HG02943 (cell line): ENCODE results near the gene HEXD.
"Not testable (repeated sequence)": the region's sequence is repeated elsewhere in the genome, so short reads cannot be mapped to it uniquely, and the experiment has no call there.

Experiments used
- ATAC-seq: cut with Tn5 transposase; IDR thresholded peaks from one replicate; pipeline ENCODE4 v1.9.1; 2021; ENCODE audit warnings: mild to moderate bottlenecking, low read depth, moderate library complexity; ENCODE audit not compliant: unreplicated experiment

HEXD gene

GRCh38 chr17:82382220-82382932 lies 35.8 kb upstream of the HEXD start:
- not testable (repeated sequence) for ATAC-seq

- ATAC-seq = no peak
Observed at GRCh38 chr17:82382933-82383255, 35.3 kb upstream of the HEXD start.

DNA sequence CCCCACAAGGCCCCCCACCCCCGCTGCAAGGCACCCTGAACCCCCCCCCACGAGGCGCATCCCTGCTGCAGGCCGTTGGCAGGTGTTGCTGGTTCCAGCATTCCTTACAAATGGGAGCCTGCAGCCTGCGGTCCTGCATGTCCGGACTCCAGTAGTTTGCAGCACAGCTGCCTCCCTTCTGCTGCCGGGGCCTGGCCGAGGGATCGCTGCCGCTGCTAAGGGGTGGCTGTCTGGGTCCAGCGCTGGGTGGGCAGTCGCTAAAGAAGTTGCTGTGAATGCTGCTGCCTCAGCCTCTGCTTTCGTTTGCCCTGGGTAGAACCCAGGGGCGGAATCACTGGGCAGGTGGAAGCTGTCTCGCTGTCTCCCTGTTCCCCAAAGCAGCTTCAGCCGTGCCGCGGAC lies 34.7 kb upstream of the HEXD start:
- ATAC-seq = no peak

DNA sequence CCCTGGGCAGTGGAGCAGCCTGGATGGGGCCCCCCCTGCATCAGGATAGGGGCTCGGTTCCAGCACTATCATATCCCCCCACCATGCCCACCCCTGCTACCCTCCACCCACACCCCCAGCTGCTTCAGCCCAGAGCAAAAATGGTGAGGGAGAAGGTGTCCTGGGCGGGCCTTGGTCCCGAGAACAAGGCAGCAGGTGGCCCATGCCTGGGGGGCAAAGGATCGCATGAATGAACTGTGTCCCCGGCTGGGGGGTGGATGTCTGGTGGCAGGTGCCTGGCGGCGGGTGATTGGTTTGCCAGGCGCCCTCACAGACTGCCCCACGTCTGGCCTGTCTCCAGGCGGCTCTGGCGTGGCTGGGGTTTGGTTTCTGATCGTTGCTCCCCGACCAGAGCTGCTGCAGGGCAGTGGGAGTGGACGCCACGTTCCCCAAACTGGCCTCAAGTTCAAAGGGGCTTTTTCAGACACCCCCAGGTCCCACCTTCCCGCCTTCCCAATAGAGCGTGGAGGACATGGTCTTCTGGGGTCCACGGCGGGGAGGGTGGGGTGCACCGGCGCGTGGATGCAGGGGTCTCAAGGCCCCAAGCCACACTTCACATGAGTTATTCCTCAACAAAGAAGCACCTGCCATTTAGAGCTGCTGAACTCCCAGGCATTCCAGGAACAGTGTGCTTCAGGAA lies 34.0 kb upstream of the HEXD start:
- ATAC-seq = no peak

GRCh38 chr17:82384730-82385481 lies 33.2 kb upstream of the HEXD start:
- no peak for ATAC-seq

GRCh38 chr17:82385559-82386254 lies 32.4 kb upstream of the HEXD start:
- no peak for ATAC-seq

- no peak for ATAC-seq
Observed at GRCh38 chr17:82386255-82386831, 31.8 kb upstream of the HEXD start.

GRCh38 chr17:82386881-82387704 lies 31.1 kb upstream of the HEXD start:
- ATAC-seq = no peak

DNA sequence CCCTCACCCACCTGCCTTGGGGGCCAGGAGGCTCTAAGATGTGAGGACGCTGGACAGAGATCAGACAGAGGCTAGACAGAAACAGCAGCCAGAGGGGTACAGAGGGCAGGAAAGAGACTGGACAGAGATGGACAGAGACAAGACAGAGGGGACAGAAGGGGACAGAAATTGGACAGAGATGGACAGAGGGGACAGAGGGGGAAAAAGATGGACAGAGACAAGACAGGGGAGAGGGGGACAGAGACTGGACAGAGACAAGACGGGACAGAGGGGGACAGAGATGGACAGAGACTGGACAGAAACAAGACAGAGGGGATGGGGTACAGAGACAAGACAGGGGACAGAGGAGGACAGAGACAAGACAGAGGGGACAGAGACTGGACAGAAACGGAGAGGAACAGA lies 30.4 kb upstream of the HEXD start:
- no peak for ATAC-seq

GRCh38 chr17:82388223-82388921 lies 29.8 kb upstream of the HEXD start:
- no peak for ATAC-seq

- no peak for ATAC-seq
Observed at GRCh38 chr17:82388922-82389283, 29.2 kb upstream of the HEXD start.

DNA sequence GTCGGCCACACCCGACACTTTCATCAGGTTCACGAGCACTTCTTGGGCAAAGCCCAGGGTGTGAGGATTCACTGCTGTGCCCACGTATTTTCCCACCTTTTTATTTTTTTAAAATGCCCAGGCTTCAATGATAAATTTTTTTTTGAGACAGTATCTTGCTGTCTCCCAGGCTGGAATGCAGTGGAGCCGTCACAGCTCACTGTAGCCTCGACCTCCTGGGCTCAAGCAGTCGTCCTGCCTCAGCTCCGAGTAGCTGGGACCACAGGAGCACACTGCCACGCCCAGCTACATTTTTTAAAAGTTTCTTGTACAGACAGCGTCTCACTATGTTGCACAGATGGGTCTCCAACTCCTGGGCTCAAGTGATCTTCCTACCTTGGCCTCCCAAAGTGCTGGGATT lies 28.8 kb upstream of the HEXD start:
- no peak for ATAC-seq

DNA sequence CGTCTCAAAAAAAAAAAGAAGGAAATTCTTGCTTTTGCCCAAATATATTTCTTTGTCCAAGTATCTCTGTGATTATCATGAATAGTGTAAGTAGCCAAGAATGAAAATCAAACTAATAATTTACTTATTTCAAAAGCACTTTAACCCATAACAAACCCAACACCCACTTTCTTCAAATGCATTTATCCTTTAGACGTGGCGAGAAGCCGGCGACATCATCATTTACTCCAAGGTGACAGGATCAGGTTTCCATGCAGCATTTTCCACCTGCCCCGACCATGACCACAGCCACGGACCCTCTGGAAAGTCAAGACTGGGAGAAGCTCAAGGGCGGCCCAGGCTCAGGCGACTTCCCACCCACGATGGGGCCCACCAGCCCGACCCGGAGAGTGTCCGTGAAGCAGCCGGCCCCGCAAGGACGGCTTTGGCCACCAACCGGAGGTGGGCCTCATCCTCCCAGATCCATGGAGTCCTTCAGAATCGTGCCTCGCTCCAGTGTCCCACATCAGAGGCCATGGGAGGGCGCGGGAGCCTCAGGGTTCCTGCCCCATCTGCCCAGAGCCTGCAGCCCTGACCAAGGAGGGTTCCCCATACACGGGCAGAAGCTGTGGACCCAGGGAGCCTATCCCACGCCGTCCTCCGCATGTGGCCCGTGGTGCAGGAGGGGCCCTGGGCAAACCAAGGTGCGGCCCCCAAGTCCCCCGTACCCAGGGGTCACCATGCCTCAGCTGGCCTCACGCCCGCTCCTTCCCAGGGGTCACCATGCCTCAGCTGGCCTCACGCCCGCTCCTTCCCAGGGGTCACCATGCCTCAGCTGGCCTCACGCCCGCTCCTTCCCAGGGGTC lies 27.9 kb upstream of the HEXD start:
- no peak for ATAC-seq

DNA sequence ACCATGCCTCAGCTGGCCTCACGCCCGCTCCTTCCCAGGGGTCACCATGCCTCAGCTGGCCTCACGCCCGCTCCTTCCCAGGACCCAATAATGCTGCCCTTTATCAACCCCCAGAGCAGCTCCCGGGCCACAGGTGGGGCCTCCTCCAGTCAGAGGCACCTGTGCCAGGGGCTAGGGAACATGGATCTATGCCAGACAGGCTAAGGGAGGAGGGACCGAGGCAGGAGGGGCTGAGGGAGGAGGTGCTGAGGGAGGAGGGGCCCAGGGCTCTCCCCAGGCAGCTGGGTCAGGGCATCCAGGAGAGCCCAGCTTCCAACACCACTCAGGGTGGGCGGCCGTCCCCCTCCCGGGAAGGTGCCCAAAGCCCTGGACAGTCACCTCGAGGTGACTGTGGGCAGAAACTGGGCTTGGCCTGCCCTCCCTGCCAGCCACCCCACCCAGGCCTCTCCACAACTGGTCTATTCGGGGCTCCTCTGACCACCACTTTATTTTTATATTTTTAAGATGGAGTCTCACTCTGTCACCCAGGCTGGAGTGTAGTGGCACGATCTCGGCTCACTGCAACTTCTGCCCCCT lies 27.2 kb upstream of the HEXD start:
- no peak for ATAC-seq

- no peak for ATAC-seq
Observed at GRCh38 chr17:82391496-82392066, 26.6 kb upstream of the HEXD start.

GRCh38 chr17:82392209-82392920 lies 25.8 kb upstream of the HEXD start:
- ATAC-seq = no peak

GRCh38 chr17:82392941-82393340 lies 25.2 kb upstream of the HEXD start:
- no peak for ATAC-seq
